ELR (cell line): ENCODE data around the gene NKX2-2.

Experiments used
- DNase-seq: peaks from one replicate; pipeline ENCODE4 v3.0.0-alpha.2; 2015; ENCODE audit warnings: low read depth

NKX2-2 gene

GRCh38 chr20:21521596-21522480, 8.0 kb upstream of the NKX2-2 start:
- no peak for DNase-seq

- DNase-seq: peak; percentile 16
Measured at GRCh38 chr20:21520702-21521595, 7.1 kb upstream of the NKX2-2 start.

- DNase-seq: no peak
Measured at GRCh38 chr20:21519136-21519584, 5.3 kb upstream of the NKX2-2 start.

GRCh38 chr20:21518292-21518991, 4.6 kb upstream of the NKX2-2 start:
- DNase-seq: no peak

GRCh38 chr20:21517566-21518277, 3.9 kb upstream of the NKX2-2 start:
- no peak for DNase-seq

GRCh38 chr20:21516861-21517565, 3.1 kb upstream of the NKX2-2 start:
- no peak for DNase-seq

- DNase-seq: no peak
Measured at GRCh38 chr20:21516180-21516567, 2.3 kb upstream of the NKX2-2 start.

GRCh38 chr20:21515300-21516179, 1.7 kb upstream of the NKX2-2 start:
- DNase-seq: no peak

- no peak for DNase-seq
Measured at GRCh38 chr20:21514553-21515251, 838 bp upstream of the NKX2-2 start.

GRCh38 chr20:21513181-21513663, 642 bp downstream of the NKX2-2 start:
- DNase-seq: no peak

GRCh38 chr20:21512634-21513180, 1.2 kb downstream of the NKX2-2 start:
- no peak for DNase-seq

GRCh38 chr20:21511850-21512633, 1.8 kb downstream of the NKX2-2 start:
- no peak for DNase-seq

- no peak for DNase-seq
Measured at GRCh38 chr20:21511485-21511849, 2.4 kb downstream of the NKX2-2 start.

- DNase-seq: no peak
Measured at GRCh38 chr20:21510414-21511384, 3.2 kb downstream of the NKX2-2 start.

- peak; percentile 54 for DNase-seq
Measured at GRCh38 chr20:21509597-21510371, 4.1 kb downstream of the NKX2-2 start.

- no peak for DNase-seq
Measured at GRCh38 chr20:21509079-21509596, 4.7 kb downstream of the NKX2-2 start.
